GM19043 (cell line): ENCODE results near the gene TNC.

Source experiments
- ATAC-seq: cut with Tn5 transposase; IDR thresholded peaks from one replicate; pipeline ENCODE4 v1.9.1; 2021; ENCODE audit warnings: low read depth; ENCODE audit not compliant: unreplicated experiment

The TNC gene

DNA sequence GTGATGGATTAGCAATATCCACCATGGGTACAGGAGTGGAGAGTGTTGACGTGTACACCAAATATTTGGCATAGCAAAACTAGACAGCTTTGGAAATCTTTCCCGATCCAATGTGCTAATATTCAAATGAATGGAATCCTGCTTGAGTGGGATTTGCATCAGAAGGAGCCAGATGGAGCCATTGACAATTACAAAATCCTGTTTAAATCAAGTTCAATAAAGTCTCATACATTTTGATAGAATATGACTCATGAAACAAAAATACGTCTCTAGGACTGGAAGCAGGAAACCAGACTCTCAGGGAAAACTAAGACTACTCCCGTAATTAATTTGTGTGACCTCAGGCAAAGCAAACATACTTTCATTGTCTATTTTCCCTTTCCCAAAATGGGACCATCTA lies 13.0 kb downstream of the TNC start:
- no peak for ATAC-seq

DNA sequence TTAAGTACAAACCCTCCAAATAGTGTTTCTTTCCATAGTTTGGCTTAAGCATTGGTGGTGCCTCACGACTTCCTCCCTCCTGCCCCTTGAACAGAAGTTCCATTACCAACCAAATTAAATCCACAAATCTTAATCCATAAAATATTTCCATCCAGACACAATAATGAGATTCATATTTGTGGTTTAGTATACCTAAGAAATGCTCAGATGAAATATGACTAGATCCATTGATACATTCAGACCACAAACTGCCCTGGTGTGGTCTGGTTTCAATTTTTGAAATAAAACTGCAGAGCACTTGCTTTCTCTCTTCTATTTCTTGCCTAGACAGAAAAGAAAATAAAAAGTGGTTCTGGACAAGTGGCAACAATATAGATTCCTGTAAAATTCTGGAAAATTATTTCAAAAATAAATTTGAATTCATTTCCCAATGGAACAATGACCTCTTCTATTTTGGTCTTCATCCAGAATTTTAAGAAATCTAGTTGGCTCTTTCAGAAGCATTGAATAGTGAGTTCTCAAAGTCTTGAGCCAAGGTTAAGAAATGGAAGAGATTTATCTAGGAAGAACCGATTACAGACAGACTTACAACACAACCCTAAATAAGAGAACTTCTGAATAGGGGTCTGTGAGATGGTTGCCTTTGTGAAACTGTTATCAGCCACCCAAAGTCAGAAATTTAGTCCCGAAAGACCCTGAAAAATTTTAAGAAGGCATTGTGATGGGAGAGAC lies 14.0 kb downstream of the TNC start:
- ATAC-seq, result no peak

DNA sequence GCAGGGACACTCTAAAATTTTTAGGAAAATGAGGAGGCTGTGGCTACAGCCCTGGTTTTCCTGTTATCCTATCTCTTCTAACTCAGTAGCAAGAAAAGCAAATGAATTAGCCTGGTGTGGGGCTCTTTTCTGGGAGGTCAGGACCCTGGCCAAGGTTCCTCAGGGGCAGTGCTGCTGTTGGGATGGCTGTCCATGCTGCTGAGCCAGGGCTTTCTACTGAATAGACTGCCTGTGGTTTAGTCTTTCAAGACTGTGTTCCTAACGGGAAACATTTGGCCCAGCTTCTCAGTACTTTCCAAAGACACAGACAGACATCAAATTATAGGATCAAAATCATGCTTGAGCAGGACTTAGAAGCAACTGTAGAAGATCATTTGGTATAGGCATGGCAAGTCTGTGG lies 18.1 kb downstream of the TNC start:
- no peak for ATAC-seq

DNA sequence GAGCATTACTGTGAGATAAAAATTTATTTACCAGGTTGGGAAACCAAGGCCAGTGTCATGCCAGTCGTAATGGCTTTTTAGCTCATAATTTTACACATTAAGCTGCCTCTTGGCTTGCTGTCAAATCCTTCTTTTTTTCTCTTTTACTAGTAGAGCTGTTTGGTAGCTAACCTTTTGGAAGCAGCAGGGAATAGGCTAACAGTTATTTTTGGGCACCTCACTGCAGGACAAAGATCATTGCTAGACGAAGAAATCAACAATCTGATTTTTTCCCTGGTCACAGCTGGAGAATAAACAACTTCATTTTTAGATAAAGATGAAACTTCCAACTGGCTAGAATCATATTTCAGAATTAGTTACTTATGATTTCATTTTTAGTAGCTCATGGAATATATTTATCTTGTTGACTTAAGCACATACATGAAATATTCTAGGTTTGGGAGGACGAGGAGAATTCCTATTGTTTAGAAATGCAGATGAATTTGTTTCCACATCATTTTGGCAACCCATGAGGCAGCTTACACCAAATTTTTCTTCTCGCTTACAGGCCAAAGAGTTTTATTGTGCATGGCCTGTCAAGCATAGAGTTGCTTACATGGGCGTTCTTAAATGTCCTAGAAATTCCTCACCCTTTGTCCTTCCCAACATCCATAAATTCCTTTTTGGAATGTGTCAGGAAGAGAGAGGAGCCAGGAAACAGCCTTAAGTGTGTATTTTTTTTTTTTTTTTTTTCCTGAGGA lies 19.6 kb downstream of the TNC start:
- no peak for ATAC-seq

DNA sequence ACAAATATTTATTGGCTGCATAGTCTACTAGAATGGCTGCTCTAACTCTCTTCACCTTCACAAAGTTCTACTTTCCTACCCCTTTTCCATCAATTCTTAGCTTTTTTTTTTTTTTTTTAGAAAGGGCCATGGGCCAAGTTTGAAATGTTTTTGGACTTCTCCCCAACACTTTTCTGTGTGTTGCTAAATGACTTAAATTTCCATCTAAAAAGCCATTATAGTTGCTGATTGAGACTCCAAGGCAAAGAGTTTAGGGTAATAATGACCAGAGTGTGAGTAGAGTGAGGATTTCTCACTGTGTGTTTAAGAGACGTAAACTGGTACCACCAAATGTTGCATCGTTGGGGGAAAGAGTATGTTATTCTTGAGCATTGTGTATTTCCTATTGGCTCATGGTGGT lies 24.4 kb downstream of the TNC start:
- ATAC-seq, result no peak

DNA sequence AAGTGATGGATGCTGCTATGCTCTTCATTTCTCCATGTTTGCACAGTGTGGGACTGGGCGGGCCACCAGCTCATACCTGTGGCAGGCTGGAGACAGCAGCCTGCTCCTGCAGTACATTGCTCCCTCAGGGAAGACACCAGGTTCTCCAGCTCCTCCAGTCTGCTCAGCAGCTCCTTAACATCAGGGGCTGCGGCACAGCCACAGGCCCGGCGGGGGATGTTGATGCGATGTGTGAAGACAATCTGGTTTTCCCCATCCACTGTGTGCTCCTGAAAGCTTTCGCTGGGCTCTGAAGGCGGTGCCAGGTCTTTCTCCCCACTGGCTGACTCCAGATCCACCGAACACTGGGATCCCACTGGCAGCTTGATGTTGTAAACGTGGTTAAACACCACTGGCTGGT lies 27.5 kb downstream of the TNC start:
- no peak for ATAC-seq

DNA sequence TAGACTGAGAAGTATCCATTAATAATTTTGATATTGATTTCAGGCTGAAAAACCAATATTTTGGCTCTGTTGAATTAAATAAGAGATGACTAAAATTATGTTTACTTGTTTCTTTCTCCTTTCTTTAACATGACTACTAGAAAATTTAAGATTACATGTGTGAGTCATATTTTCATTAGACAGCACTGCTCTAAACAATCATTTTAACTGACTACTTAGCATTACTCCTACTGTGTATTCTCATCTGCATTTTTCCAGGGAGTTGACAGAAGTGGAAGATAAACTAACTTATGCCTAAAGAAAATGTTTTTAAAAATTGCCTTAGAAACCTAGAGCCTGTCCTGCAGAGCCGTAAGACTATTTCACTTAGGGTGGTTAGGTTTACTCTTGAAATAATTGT lies 29.1 kb downstream of the TNC start:
- no peak for ATAC-seq

DNA sequence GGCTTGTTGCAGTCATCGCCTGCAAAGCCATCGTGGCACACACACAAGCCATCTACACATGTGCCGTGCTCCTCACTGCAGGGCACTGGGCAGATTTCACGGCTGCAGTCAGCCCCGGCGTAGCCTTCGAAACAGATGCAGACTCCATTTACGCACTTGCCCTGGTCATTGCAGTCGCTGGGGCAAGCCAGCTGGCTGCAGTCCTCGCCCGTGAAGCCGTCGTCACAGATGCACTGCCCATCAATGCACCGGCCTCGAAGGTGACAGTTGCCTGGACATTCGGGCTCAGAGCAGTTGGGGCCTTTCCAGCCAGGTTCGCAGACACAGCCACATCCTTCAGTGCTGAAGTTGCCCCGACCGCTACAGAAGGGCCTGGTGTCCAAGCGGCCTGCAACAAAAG lies 31.1 kb downstream of the TNC start:
- ATAC-seq, result no peak

DNA sequence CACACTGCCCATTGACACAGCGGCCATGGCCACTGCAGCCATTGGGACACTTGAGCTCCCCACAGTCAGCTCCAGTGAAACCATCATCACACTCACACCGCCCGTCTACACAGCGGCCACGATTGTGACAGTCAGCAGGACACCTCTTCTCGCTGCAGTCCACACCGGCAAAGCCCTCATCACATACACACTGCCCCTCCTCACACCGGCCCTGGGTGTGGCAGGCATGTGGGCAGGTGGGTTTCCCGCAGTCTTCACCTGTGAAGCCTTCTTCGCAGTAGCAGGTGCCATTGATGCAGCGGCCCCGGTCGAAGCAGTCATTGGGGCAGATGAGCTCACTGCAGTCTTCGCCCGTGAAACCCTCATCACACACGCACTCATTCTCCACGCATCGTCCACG lies 31.5 kb downstream of the TNC start:
- ATAC-seq, result no peak

DNA sequence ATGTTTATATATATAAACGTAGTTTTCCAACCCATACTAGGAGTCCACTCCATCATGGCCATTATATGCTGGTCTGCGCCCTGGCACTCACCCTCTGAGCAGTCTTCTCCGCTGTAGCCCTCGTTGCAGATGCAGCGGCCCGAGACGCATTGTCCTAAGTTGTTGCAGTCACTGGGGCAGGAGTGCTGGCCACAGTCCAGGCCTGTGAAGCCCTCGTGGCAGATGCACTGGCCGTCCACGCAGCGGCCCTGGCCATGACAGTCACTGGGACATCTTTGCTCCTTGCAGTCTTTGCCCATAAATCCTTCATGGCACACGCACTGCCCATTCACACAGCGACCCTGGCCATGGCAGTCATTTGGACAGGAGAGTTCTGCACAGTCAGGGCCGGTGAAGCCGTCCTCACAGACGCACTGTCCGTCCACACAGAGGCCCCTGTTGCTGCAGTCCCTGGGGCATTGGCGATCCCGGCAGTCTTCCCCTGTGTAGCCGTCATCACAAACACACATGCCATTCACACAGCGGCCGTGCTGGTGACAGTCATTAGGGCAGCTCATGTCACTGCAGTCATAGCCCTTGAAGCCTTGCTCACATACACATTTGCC lies 32.1 kb downstream of the TNC start:
- ATAC-seq, result no peak

DNA sequence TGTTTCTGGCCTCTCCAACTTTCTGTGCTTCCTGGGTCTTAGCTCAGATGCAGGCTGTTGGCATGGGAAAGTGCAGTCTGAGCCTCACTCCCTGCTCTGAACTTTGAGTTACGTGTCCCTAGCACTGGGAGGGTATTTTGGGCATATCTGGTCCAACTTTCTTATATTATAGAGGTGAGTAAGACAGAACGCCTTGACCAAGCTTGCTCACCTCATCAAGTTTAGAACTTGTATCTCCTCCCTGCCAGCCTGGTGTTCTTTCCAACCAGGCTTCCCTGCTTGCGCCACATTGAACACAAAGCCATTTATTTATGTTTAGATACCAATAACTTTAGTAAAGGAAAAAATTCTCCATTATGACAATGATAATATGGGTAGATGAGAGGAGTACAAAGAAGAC lies 33.2 kb downstream of the TNC start:
- ATAC-seq, result no peak

DNA sequence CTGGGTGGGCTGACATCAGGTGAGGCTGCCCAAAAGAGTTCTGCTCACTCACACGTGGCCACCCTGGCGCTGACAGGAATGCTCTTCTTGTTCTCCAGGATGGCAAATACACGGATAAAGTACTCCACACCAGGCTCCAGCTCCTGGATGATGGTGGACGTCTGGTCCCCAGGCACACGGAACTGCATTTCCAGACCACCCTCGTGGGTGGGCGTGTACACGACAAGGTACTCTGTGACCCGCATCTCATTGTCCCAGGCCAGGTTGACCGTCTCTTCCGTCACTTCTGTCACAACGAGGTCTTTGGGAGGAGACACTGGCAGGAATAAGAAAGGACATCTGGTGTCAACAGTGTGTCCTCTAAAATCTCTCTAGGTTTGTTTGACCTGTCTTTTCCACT lies 33.8 kb downstream of the TNC start:
- ATAC-seq, result no peak

DNA sequence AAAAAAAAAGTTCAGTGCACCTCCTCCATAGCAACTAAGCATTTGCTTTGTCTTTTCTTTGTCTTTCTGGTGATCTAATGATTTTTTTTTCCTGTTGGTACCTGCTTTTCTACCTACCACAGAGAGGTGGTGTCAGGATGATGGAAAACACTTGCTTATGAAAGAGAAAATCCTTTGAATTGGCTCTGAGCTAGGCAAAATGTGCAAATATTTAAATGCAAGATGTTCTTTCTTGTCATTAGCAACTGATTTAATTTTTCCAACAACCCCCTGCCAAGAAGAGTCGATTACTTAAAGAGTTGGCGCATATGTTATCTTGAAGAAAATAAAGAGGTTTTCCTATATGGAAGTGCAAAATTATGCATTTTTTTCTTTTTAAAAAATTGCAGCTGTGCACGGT lies 37.7 kb downstream of the TNC start:
- no peak for ATAC-seq

DNA sequence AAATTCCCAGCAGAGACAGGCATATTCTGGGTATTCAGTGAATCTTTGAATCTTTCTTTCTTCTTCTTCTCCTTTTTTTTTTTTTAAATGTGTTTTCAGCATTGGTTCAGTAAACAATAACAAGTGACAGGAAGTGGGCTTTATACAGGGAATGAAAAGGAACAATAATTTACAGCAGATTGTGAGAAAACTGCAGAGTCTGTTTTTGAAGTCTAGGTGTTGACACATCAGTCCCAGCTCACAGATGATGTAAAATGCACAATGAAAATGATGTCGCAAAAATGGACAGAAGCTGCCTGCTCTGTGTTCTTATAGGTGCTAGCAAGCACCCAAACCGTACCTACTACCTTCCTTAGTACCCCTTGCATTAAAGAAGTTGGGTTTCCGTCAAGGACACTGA lies 38.8 kb downstream of the TNC start:
- no peak for ATAC-seq

DNA sequence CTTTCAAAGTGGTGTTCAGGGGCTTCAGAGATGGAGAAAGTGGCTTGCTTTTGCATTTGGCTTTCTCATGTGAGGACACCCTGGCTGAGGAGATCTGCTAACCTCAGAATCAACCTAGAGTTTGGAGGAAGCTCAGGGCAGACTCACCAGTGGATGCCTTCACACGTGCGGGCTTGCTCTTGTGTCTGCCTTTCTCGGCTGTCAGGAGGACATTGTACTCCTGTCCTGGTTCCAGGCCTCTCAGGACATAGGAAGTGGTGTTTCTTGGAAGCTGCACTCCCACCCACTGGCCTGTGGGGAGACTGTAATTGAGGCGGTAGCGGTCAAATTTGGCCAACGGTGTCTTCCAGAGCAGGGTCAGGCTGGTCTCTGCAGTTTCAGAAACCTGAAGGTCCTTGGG lies 44.5 kb downstream of the TNC start:
- ATAC-seq, result no peak

DNA sequence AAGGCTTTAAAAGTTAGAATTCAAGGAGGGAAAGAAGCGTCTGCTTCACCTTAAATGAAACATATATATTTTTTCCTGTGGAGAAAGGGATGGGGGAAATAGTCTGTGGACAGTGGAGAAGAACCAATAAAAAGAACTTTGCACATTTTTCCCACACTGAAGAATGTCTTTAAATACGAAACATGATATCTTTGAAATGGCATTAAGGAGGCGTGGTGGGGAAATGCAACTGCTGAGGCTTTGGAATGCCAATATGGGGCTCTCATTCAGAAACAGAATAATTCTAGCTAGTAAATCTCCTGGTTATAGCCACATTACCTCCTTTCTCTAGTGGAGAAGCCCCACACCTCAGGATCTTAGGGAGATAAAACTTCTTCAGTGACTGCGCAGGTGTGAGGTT lies 46.8 kb downstream of the TNC start:
- ATAC-seq, result no peak

DNA sequence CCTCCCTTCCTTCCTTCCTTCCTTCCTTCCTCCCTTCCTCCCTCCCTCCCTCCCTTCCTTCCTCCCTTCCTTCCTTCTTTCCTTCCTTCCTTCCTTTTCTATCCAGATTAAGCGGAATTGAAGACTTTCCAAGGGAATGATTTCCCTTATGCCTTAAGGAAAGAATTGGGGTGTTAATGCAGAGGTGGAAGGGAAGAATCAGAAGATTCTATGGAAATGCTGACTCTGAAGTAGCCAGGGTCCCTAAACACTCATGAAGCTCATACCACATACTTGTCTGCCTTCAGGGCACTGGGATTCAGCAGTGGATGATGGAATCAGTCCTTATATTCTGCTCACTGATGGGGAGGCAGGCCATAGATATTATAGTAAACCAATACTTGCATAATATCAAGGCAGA lies 48.2 kb downstream of the TNC start:
- ATAC-seq, result no peak

DNA sequence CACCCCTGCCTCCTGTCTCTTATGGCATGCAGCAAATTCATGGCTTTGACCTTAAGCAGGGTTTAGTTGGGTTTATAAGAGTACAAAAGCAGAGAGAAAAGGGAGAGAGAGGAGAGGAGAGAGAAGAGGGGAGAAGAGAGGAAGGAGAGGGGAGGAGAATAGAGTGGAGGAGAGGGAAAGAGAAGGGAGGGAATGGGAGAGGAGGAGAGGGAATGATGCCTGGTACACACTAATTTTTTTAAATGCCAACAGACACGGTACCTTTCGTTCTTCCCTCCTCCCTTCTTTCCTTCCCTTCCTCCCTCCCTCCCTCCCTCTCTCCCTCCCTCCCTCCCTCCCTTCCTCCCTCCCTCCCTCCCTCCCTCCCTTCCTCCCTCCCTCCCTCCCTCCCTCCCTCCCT lies 48.7 kb downstream of the TNC start:
- ATAC-seq, result no peak

DNA sequence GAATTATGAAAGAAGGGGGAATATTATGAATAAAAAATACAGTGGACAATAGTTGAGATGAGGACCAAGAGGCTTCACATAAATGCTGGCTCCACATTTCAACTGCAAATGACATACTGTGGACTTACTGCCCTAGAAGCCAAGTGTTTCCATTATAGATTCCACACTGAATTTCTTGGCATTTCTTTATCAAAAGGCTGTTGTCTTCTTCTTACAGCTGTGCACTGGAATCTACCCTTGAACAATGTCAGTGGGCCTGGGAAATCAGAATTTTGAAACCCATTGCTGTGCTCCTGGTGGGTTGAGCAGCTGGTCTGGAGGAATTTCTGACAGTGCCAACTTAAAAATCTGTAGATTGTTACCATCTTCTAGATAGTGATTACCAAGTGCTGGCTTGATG lies 49.9 kb downstream of the TNC start:
- no peak for ATAC-seq

DNA sequence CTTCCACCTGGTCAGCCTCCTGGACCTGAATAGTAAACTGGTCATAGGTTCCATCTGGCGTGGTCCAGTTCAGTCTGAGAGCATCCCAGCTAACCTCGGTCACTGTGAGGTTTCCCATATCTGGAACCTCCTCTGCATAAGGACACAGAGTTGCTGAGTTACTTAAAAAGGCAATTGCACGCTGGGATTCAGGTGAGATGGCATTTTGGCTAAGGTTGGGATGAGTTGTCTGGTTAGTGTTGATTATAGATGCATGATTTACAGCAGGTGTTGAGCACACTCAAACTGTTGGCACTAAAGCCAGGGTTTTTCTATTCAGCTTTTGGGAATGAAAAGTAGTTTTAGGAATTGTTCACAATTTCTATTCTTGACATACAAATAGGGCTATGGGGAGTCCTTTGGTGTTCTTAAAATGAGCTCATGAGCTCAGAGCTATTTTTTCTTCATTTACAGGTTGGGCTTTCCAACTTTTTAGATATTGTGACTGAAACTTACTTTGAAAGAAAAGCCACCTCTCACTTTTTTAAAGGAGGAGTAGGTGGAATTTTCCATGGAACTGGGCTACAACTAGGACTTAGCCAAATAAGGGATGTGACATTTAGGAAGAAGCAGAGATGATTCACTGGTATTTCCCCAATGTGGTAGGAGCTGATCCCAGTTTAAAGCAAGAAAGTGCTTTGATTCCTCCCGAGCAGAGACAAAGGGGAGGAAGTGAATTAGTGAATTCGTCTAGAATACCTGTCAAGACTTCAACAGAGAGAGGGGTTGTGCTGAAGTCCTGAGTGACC lies 54.7 kb downstream of the TNC start:
- no peak for ATAC-seq

DNA sequence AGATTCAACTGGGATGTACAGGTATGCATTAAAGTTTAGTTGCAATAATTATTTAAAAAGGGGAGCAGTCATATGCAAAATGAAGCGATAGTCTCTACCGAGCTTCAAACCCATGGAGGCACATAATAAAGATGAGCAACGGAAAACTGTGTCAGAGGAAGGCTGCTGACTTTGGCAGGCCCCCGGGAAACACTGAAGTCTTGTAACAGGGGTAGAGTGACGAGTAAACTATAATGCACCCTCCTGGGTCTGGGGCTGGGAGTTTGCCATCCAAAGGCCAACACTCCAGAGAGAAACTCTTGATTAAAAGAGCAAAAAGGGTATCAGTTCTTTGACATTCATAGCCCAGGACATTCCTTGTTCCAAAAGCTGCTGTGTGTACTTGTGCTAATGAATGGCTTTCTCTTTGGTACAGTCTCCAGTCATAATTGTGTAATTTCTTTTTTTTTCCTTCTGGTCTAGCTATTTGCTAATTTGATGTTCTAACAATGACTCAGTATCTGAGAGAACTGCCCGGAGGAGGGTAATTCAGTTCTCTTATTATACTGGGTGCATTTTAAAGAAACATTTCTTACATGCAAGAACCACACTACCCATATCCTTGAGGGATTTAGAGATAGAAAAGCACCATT lies 59.2 kb downstream of the TNC start:
- ATAC-seq, result no peak
